Heart left ventricle (tissue), 13 donors: Measurements from ENCODE around the gene PTTG1.
A peak's percentile ranks its signal among the peaks of the same experiment; 100 is the strongest.

Source experiments
- POLR2A ChIP-seq, 2 donors: fragments of 450-650 bp; IDR thresholded peaks; one replicate each; pipeline ENCODE4 v1.6.1; 2017; ENCODE audit warnings: antibody characterized with exemption in 2 of 2, mild to moderate bottlenecking in 2 of 2, moderate library complexity in 2 of 2
- TF ChIP-seq, protein P1 (sequence below), 12 donors: fragments of 200-600 bp; sonication (generic) in 4 of 12; IDR thresholded peaks; one replicate each; pipeline versions ENCODE4 v1.5.0 to v1.8.0; 2018 to 2022; ENCODE audit warnings: antibody characterized with exemption in 12 of 12, mild to moderate bottlenecking in 5 of 12
- donor health status: ischemic (EF 13 %, LVEDD 7.1; RV severe dilation, severe dysfunction).
- donor health status: DM: no; HTN: yes; CAD: no.
- donor health status: DM: no; HTN: no; CAD: no.
- donor health status: ischemic (EF 25% LVEDD 6.9; RV normal size, moderate dysfunction).
- donor health status: ischemic (EF 25% LVEDD 5.7; RV mildly dilated, moderate dysfunction).
- donor health status: ischemic (EF 35%, LVEDD 5.7; RV mildly dilated, moderate dysfunction).
- donor health status: nonischemic (EF 11% LVEDD 7.7; RV severe dilation, severe dysfunction).
- donor health status: DM: yes; HTN: yes; CAD: no.
- donor health status: PGD.
- donor health status: ischemic (EF 29% LVEDD 5.4; RV normal size, mild dysfunction).
- donor health status: nonischemic (EF 23%, LVEDD 6.1; RV moderate dilation, normal function).

DNA sequence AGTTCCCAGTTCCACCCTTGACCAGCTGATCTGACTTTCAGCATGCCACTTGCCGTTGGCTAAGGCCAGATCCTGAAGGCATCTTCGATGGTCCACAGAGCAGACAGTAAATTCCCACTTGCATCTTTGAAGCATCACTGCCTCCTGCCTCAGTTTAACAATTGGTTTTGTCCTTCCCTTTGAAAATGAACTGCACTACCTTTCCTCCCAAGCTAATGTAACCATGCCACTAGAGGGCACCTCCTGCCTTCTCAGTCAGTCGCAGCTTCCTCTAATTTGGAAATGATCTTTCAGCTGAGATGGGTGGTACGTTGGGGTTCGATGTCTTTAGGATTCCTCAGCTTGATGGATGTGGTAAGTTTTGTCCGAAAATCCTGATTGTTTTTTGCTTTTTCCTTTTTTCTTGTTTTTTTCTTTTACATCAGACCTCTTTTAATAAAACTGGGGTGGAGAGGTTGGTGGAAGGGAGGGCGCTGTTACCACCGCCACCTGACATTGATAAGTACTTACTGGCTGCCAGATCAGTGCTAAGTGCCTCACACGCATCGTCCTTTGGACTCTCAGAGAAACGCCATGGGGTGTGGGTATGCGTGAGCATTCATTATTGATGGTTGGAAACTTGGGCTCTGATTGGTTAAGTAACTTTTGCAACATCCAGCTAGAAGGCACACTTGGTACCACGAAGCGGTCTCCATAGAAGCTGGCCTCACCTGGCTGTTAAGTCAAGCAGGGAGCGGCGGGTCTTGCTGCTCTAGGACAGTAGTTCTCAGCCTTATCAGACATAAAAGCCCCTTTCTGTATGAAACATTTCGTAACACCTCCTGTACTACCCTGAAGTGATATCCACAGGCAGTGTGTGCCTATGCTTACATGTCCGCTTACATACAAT lies 16.9 kb downstream of the PTTG1 start:
- TF ChIP-seq, protein P1, sequence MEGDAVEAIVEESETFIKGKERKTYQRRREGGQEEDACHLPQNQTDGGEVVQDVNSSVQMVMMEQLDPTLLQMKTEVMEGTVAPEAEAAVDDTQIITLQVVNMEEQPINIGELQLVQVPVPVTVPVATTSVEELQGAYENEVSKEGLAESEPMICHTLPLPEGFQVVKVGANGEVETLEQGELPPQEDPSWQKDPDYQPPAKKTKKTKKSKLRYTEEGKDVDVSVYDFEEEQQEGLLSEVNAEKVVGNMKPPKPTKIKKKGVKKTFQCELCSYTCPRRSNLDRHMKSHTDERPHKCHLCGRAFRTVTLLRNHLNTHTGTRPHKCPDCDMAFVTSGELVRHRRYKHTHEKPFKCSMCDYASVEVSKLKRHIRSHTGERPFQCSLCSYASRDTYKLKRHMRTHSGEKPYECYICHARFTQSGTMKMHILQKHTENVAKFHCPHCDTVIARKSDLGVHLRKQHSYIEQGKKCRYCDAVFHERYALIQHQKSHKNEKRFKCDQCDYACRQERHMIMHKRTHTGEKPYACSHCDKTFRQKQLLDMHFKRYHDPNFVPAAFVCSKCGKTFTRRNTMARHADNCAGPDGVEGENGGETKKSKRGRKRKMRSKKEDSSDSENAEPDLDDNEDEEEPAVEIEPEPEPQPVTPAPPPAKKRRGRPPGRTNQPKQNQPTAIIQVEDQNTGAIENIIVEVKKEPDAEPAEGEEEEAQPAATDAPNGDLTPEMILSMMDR (IDR thresholded peaks at IDR 0.05) = peak; percentile 47 to 81 (median 66)
- no peak for TF ChIP-seq POLR2A (IDR thresholded peaks at IDR 0.05)
